Upper lobe of left lung (tissue), 6 donors: Measurements from ENCODE around the gene KLHDC10. TPM values are rescaled to one million over a fixed set of nuclear protein-coding genes. Genes with fewer than 3 reads are reported as not detected.
"Not testable (repeated sequence)": the region's sequence is repeated elsewhere in the genome, so short reads cannot be mapped to it uniquely, and the experiment has no call there.

Source experiments
- ATAC-seq, 2 donors: fragments of 200-7000 bp; cut with Tn5 transposase; one replicate each; pipeline ENCODE4 v1.9.1; 2022; ENCODE audit warnings: mild to moderate bottlenecking in 2 of 2, moderate library complexity in 2 of 2; ENCODE audit not compliant: low FRiP score in 2 of 2
- DNase-seq, 2 donors: peaks; one replicate each; pipeline ENCODE4 v3.0.0-alpha.2; 2019 to 2020
- H3K27ac ChIP-seq, 4 donors: fragments of 200-600 bp; sonication (generic); one replicate each; pipeline ENCODE4 v1.5.1; 2016 to 2019
- H3K27me3 ChIP-seq, 4 donors: fragments of 200-600 bp; sonication (generic); one replicate each; pipeline ENCODE4 v1.5.1; 2017 to 2019
- H3K36me3 ChIP-seq, 4 donors: fragments of 200-600 bp; sonication (generic); one replicate each; pipeline ENCODE4 v1.5.1; 2016 to 2019
- H3K4me1 ChIP-seq, 4 donors: fragments of 200-600 bp; sonication (generic); one replicate each; pipeline ENCODE4 v1.5.1; 2018 to 2019
- H3K4me3 ChIP-seq, 4 donors: fragments of 200-600 bp; sonication (generic); one replicate each; pipeline ENCODE4 v1.5.1; 2017 to 2019; ENCODE audit warnings: mild to moderate bottlenecking in 2 of 4, moderate library complexity in 1 of 4
- H3K9me3 ChIP-seq, 4 donors: fragments of 200-600 bp; sonication (generic); one replicate each; pipeline ENCODE4 v1.5.1; 2018 to 2019
- EP300 ChIP-seq, 4 donors: sonication (generic); formaldehyde crosslinking; IDR thresholded peaks; one replicate each; pipeline ENCODE4 v1.5.1; 2017; ENCODE audit warnings: antibody characterized with exemption in 4 of 4, control low read depth in 2 of 4
- POLR2A ChIP-seq, 4 donors: fragments of 450-650 bp; IDR thresholded peaks; one replicate each; pipeline ENCODE4 v1.5.1; 2016 to 2017; ENCODE audit warnings: antibody characterized with exemption in 4 of 4, mild to moderate bottlenecking in 2 of 4
- POLR2AphosphoS5 ChIP-seq, 2 donors: sonication (generic); formaldehyde crosslinking; IDR thresholded peaks; one replicate each; pipeline ENCODE4 v1.5.1; 2017; ENCODE audit warnings: antibody characterized with exemption in 2 of 2
- WGBS, 2 donors: methylation state at CpG; one replicate each; pipeline ENCODE4 v1.1.5; 2017 to 2018; 5-methylcytosine and 5-hydroxymethylcytosine counted together
- total RNA-seq, 6 donors: library from RNA; depleted of rRNA in 4 of 6; stranded (reverse); fragments of >200 nt in 4 of 6; gene quantifications; one replicate each; pipeline versions ENCODE4 v1.1.0 to v1.2.1, GENCODE V29; 2016 to 2021
- TF ChIP-seq, protein P1 (sequence below), 6 experiments: fragments of 450-650 bp in 4 of 6; fragments of 200-600 bp in 2 of 6; sonication (generic) in 2 of 6; IDR thresholded peaks; one replicate each; pipeline ENCODE4 v1.5.1; 2016 to 2019; ENCODE audit warnings: antibody characterized with exemption in 6 of 6
- donor health status: DM: no; HTN: no; CAD: no; lungs with moderate emphysema.
- donor health status: DM: no; HTN: yes; CAD: no; lungs with severe emphysema.

KLHDC10 gene
- total RNA-seq, 6 donors from 2014 or later, result 8.8 to 33.9 (median 25.3) TPM

DNA sequence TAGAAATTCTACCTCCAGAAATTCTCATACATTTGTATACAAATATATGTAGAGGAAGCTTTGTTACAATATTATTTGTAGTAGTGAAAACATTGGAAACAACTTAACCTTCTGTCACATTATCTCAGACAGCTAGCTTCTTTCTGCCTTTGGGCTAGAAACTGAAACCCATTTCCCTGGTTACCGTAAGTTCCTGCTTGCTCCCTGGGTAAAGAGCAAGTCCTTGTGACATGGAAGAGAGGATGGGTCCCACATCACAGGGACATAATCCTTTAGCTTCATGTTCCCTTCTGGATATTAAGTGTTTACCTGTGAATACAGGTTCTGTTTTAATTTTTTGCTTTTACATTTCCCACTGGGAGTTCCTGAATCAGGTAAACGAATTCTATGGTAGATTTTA lies 41.8 kb downstream of the KLHDC10 start:
- TF ChIP-seq, protein P1, sequence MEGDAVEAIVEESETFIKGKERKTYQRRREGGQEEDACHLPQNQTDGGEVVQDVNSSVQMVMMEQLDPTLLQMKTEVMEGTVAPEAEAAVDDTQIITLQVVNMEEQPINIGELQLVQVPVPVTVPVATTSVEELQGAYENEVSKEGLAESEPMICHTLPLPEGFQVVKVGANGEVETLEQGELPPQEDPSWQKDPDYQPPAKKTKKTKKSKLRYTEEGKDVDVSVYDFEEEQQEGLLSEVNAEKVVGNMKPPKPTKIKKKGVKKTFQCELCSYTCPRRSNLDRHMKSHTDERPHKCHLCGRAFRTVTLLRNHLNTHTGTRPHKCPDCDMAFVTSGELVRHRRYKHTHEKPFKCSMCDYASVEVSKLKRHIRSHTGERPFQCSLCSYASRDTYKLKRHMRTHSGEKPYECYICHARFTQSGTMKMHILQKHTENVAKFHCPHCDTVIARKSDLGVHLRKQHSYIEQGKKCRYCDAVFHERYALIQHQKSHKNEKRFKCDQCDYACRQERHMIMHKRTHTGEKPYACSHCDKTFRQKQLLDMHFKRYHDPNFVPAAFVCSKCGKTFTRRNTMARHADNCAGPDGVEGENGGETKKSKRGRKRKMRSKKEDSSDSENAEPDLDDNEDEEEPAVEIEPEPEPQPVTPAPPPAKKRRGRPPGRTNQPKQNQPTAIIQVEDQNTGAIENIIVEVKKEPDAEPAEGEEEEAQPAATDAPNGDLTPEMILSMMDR (IDR thresholded peaks at IDR 0.05), result no peak
- TF ChIP-seq POLR2AphosphoS5 (IDR thresholded peaks at IDR 0.05) (no peak), EP300 (IDR thresholded peaks at IDR 0.05) (no peak), POLR2A (IDR thresholded peaks at IDR 0.05) (no peak)
- Histone ChIP-seq H3K4me1 (no peaks in the 10 kb centered on the region), H3K9me3 (no peaks in the 10 kb centered on the region), H3K36me3 (no peaks in the 10 kb centered on the region), H3K27me3 (no peaks in the 10 kb centered on the region), H3K27ac (no peak overlapping the region), H3K4me3 (no peak overlapping the region)
- DNase-seq (no peak), ATAC-seq (no peak)
- WGBS, 2 donors, result 81 to 89% methylated on average over 2 of the region's 2 CpGs

DNA sequence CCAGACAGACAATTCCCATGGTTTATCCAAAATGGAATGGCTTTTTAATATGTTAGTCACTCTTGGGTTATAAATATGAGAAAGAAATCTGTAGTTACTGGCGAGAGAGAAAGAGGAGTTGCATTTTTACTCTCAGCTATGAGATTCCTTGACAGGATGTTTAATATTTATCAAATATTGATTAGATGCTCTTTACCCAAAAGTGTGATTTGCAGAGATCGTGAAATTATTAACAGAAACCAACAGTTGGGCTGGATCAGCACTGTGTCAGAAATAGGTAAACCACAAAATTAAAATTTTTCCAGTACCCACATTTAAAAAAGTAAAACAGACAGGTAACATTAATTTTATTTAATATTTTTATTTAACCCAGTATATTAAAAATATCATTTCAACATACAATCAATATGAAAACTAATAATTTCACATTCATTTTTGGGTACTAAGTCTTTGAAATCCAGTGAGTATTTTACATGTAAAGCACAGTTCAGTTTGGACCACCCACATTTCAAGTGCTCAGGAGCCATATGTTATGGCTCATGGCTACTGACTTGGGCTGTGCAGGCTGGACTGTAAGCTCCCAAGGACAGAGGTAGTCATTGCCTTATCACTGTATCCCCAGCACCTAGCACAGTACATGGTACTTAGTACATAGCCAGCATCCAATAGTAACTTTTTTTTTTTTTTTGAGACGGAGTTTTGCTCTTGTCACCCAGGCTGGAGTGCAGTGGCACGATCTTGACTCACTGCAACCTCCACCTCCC lies 42.5 kb downstream of the KLHDC10 start:
- Histone ChIP-seq H3K9me3 (no peaks in the 10 kb centered on the region), H3K27me3 (no peaks in the 10 kb centered on the region), H3K36me3 (no peaks in the 10 kb centered on the region), H3K4me3 (no peak overlapping the region), H3K4me1 (no peaks in the 10 kb centered on the region), H3K27ac (no peak overlapping the region)
- TF ChIP-seq POLR2AphosphoS5 (IDR thresholded peaks at IDR 0.05), result no peak
- TF ChIP-seq, protein P1 (IDR thresholded peaks at IDR 0.05), result no peak
- no peak for ATAC-seq
- DNase-seq, result no peak
- 95 to 97% methylated on average over 4 of the region's 4 CpGs for WGBS, 2 donors

DNA sequence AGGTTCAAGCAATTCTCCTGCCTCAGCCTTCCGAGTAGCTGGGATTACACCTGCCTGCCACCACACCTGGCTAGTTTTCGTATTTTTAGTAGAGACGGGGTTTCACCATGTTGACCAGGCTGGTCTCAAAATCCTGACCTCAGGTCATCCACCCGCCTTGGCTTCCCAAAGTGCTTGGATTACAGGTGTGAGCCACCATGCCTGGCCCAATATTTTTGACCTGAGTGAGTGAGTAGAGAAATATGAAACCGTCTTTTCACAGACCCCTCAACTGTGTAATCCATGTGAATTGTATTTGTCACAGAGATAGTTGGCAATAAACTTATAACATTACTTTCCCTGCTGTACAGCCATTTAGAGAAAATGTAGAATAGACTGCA lies 43.1 kb downstream of the KLHDC10 start:
- H3K27me3 ChIP-seq, H3K9me3 ChIP-seq, ATAC-seq, H3K4me3 ChIP-seq, H3K4me1 ChIP-seq, DNase-seq, H3K27ac ChIP-seq, H3K36me3 ChIP-seq: not testable (repeated sequence)
- WGBS, 2 donors, result 91 to 97% methylated on average over 3 to 5 of the region's 5 CpGs

DNA sequence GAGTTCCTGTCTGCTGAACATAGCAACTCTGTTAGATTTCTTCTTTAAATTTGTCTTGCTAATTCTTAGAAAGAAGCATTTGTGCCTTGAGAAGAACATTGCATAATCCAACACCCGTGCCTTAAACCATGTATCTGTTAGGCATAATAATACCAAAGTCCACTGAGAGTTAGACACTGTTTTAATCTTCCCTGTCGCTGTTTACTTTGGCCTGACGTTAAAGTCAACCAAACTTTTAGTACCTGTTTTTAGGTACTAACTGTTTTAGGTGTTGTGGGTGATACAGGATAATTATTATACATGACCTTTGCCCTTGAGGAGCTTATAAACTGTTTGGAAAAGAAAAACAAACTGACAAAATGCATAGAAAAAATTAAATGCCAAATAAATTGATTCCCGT lies 43.6 kb downstream of the KLHDC10 start:
- TF ChIP-seq POLR2A (IDR thresholded peaks at IDR 0.05) (no peak), POLR2AphosphoS5 (IDR thresholded peaks at IDR 0.05) (no peak), EP300 (IDR thresholded peaks at IDR 0.05) (no peak)
- TF ChIP-seq, protein P1 (IDR thresholded peaks at IDR 0.05), result no peak
- no peak for ATAC-seq
- H3K9me3 ChIP-seq, result no peaks in the 10 kb centered on the region
- no peak for DNase-seq
- WGBS, 2 donors, result 73 to 75% methylated on average over 4 of the region's 4 CpGs
- no peak overlapping the region for H3K27ac ChIP-seq
- no peaks in the 10 kb centered on the region for H3K4me1 ChIP-seq
- H3K4me3 ChIP-seq, result no peak overlapping the region
- peaks cover 0 to 5% (median 0%) of the 10 kb centered on the region in 4 donors for H3K36me3 ChIP-seq
- no peaks in the 10 kb centered on the region for H3K27me3 ChIP-seq

DNA sequence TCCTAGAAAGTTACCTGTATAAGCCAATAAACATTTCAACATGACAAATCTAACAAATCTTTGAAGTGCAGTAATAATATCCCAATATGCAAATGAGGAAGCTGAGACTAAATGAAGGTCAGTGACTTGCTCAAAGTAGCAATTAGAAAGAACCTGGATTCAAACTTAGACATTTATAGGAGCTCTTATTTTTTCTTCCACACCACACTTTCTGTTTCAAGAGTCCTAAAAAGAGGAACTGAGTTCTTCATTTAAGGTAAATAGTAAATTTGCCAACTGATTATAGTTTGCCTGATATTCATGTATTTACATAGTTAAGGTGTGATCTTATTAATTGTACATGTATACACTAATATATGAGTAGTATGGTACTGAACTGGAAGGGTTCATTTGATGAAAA lies 44.0 kb downstream of the KLHDC10 start:
- DNase-seq, result no peak
- ATAC-seq, result no peak
- H3K9me3 ChIP-seq, result no peaks in the 10 kb centered on the region
- peaks cover 0 to 5% (median 0%) of the 10 kb centered on the region in 4 donors for H3K36me3 ChIP-seq
- H3K27ac ChIP-seq, result no peak overlapping the region
- no peaks in the 10 kb centered on the region for H3K27me3 ChIP-seq
- TF ChIP-seq POLR2A (IDR thresholded peaks at IDR 0.05), result no peak
- TF ChIP-seq, protein P1 (IDR thresholded peaks at IDR 0.05), result no peak
- TF ChIP-seq POLR2AphosphoS5 (IDR thresholded peaks at IDR 0.05), result no peak
- no peak for TF ChIP-seq EP300 (IDR thresholded peaks at IDR 0.05)
- no peak overlapping the region for H3K4me3 ChIP-seq
- no peaks in the 10 kb centered on the region for H3K4me1 ChIP-seq
